K562 (cell line): ENCODE data around the gene DNAJC8. TPM values are rescaled to one million over a fixed set of nuclear protein-coding genes. Genes with fewer than 3 reads are reported as not detected.

Experiments used
- BRCA1 ChIP-seq, 2 experiments: fragments of 450-650 bp in 1 of 2; sonication (generic) in 1 of 2; formaldehyde crosslinking in 1 of 2; IDR thresholded peaks; 2 replicates each; pipeline versions ENCODE4 v1.5.0 to v1.6.1; 2017 to 2020; ENCODE audit warnings: mild to moderate bottlenecking in 1 of 2, missing genetic modification reagents in 1 of 2
- FOXP1 ChIP-seq: sonication (generic); formaldehyde crosslinking; IDR thresholded peaks from 2 replicates; pipeline ENCODE4 v1.8.0; 2022; ENCODE audit warnings: mild to moderate bottlenecking, missing genetic modification reagents
- HDGF ChIP-seq: fragments of 450-650 bp; IDR thresholded peaks from 2 replicates; pipeline ENCODE4 v1.6.1; 2016
- HLTF ChIP-seq: fragments of 450-650 bp; IDR thresholded peaks from 2 replicates; pipeline ENCODE4 v1.6.1; 2016
- KAT2B ChIP-seq: IDR thresholded peaks from one replicate; pipeline ENCODE4 v1.6.1; 2012; ENCODE audit warnings: low read depth, mild to moderate bottlenecking, control low read depth, inconsistent platforms, low read length, moderate library complexity
- KDM4B ChIP-seq, 2 experiments: fragments of 450-650 bp in 1 of 2; sonication (generic) in 1 of 2; IDR thresholded peaks; 2 replicates each; pipeline ENCODE4 v1.6.1; 2016 to 2017; ENCODE audit warnings: borderline replicate concordance in 2 of 2, antibody characterized with exemption in 1 of 2, low read depth in 1 of 2, mild to moderate bottlenecking in 1 of 2
- PML ChIP-seq: IDR thresholded peaks from 2 replicates; pipeline ENCODE4 v1.6.1; 2012; ENCODE audit warnings: low read length, inconsistent platforms
- POLR2AphosphoS5 ChIP-seq: IDR thresholded peaks from 2 replicates; pipeline ENCODE4 v1.6.1; 2011; ENCODE audit warnings: mild to moderate bottlenecking, low read depth, low read length, moderate library complexity; ENCODE audit not compliant: control insufficient read depth, insufficient read depth
- SIRT6 ChIP-seq: IDR thresholded peaks from one replicate; pipeline ENCODE4 v1.6.1; 2012; ENCODE audit warnings: low read depth, mild to moderate bottlenecking, control low read depth, inconsistent platforms, low read length, moderate library complexity
- SLC30A9 ChIP-seq: fragments of 250-450 bp; sonication (Bioruptor Pico); IDR thresholded peaks from 2 replicates; pipeline ENCODE4 v1.8.0; 2022; ENCODE audit warnings: mild to moderate bottlenecking, moderate library complexity
- SP1 ChIP-seq: sonication (generic); formaldehyde crosslinking; IDR thresholded peaks from 2 replicates; pipeline ENCODE4 v1.8.1; 2022; ENCODE audit warnings: mild to moderate bottlenecking, missing genetic modification reagents
- TAF9B ChIP-seq: fragments of 450-650 bp; IDR thresholded peaks from 2 replicates; pipeline ENCODE4 v1.6.1; 2018; ENCODE audit warnings: mild to moderate bottlenecking; ENCODE audit not compliant: partially characterized antibody
- WHSC1 ChIP-seq: IDR thresholded peaks from one replicate; pipeline ENCODE4 v1.6.1; 2012; ENCODE audit warnings: low read length, control low read depth, inconsistent platforms
- ZNF146 ChIP-seq: IDR thresholded peaks from one replicate; pipeline ENCODE4 v1.6.1; 2018; ENCODE audit warnings: missing compliant biosample characterization; ENCODE audit not compliant: unreplicated experiment
- polyA plus RNA-seq, 8 experiments: library from polyadenylated mRNA; depleted of rRNA in 4 of 8; stranded (reverse) in 5 of 8; unstranded in 3 of 8; fragments of >200 nt; fragmentation: Nextera tagmentation in 2 of 8; fragmentation: Illumina TruSeq in 1 of 8; extraction: Ambion mirVana in 2 of 8; extraction: Trizol in 1 of 8; gene quantifications; 2 replicates each; pipeline versions ENCODE4 v1.2.1 to v1.2.3, GENCODE V29; 2011 to 2014; ENCODE audit warnings: inconsistent platforms in 1 of 8, missing spikeins in 1 of 8
- total RNA-seq, 7 experiments: library from RNA; depleted of rRNA in 6 of 7; stranded (reverse); fragments of >200 nt in 6 of 7; fragmentation: Illumina TruSeq in 2 of 7; extraction: Trizol in 2 of 7; gene quantifications; 2 replicates each; pipeline versions ENCODE4 v1.2.1 to v1.2.3, GENCODE V29; 2011 to 2021; ENCODE audit warnings: low replicate concordance in 1 of 7
- TF ChIP-seq, protein P1 (sequence below): fragments of 250-450 bp; sonication (Bioruptor Pico); IDR thresholded peaks from 2 replicates; pipeline ENCODE4 v1.5.1; 2021; ENCODE audit warnings: mild to moderate bottlenecking
- TF ChIP-seq, protein P2 (sequence below): sonication (generic); formaldehyde crosslinking; IDR thresholded peaks from 2 replicates; pipeline ENCODE4 v1.8.1; 2022; ENCODE audit warnings: missing genetic modification reagents
- TF ChIP-seq, protein P3 (sequence below): fragments of 450-650 bp; formaldehyde crosslinking; IDR thresholded peaks from 2 replicates; pipeline ENCODE4 v1.4.0; 2020; ENCODE audit warnings: mild to moderate bottlenecking, moderate library complexity
- TF ChIP-seq, protein P4 (sequence below): sonication (generic); formaldehyde crosslinking; IDR thresholded peaks from 2 replicates; pipeline ENCODE4 v1.4.0; 2020; ENCODE audit warnings: mild to moderate bottlenecking, missing genetic modification reagents
- TF ChIP-seq, protein P5 (sequence below), 2 experiments: IDR thresholded peaks; 2 replicates each; pipeline ENCODE4 v1.6.1; 2011; ENCODE audit warnings: borderline replicate concordance in 1 of 2, control low read depth in 1 of 2, low read depth in 1 of 2, low read length in 1 of 2, mild to moderate bottlenecking in 1 of 2, mixed read lengths in 1 of 2, moderate library complexity in 1 of 2; ENCODE audit not compliant: insufficient read depth in 1 of 2, insufficient read length in 1 of 2, poor library complexity in 1 of 2, severe bottlenecking in 1 of 2; ENCODE audit errors: extremely low read depth in 1 of 2

DNAJC8 gene
- total and polyA plus RNA-seq, 9 of the 15 experiments (the other 6 are each of a cell fraction or from before 2014, with no cell fraction given) = 143 to 508 (median 209) TPM

DNA sequence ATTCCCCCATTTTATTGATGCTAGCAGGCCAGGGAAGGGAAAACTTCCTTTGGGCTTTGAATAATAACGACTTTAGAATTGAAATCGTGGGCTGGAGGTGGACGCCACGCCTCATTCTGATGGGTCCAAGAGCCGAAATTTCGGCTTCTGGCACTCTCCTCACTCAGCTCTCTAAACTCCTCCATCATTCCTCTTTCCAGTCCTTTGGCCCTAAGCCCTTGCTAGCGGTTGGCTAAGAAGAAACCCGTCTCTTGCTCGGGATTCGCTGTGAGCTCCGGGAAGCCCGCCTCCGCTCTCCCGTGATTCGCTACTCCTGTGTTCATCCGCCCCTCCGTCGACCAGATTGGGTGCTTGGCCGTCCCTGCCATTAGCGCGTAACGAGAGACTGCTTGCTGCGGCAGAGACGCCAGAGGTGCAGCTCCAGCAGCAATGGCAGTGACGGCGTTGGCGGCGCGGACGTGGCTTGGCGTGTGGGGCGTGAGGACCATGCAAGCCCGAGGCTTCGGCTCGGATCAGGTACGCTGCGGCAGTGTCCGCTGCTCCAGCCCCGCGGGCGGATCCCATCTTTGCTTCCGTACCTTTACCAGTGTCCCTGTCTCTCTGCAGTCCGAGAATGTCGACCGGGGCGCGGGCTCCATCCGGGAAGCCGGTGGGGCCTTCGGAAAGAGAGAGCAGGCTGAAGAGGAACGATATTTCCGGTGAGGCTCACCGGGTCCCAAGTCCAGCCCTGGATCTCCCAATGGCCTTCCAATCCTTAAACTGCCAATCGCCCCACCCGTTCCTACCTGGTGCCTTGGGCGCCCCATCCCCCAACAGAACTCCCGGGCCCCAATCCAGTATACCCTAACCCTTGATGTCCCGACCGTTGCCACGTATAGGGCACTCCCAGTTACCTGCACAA lies 3.2 kb upstream of the DNAJC8 start, which contains the start of gene ATP5IF1 (continued):
- TF ChIP-seq, protein P1, sequence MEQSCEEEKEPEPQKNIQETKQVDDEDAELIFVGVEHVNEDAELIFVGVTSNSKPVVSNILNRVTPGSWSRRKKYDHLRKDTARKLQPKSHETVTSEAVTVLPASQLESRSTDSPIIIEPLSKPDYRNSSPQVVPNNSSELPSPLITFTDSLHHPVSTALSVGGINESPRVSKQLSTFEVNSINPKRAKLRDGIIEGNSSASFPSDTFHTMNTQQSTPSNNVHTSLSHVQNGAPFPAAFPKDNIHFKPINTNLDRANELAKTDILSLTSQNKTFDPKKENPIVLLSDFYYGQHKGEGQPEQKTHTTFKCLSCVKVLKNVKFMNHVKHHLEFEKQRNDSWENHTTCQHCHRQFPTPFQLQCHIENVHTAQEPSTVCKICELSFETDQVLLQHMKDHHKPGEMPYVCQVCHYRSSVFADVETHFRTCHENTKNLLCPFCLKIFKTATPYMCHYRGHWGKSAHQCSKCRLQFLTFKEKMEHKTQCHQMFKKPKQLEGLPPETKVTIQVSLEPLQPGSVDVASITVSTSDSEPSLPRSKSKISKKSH = no peak
- TF ChIP-seq KDM4B (IDR thresholded peaks at IDR 0.05; ENCODE audit: borderline replicate concordance in 2 of 2, low read depth in 1 of 2) (0 out of 4 replicates have a peak, but pooled peaks of 1 of the 2 experiments have one; percentile 15), SP1 (peak; percentile 73), FOXP1 (CRISPR knock-in tag) (peak; percentile 83; the same call in 1 of the 2 replicates), WHSC1 (no peak), KAT2B (no peak), BRCA1 (IDR thresholded peaks at IDR 0.05) (no peak), BRCA1 (CRISPR knock-in tag; IDR thresholded peaks at IDR 0.05) (0 out of 2 replicates have a peak, but pooled peaks have one; percentile 86), PML (peak; percentile 90), TAF9B (peak; percentile 89), SIRT6 (no peak), POLR2AphosphoS5 (peak; percentile 91), HDGF (no peak), SLC30A9 (CRISPR knock-in tag) (no peak), ZNF146 (CRISPR knock-in tag) (no peak), HLTF (no peak)
- TF ChIP-seq, protein P2, sequence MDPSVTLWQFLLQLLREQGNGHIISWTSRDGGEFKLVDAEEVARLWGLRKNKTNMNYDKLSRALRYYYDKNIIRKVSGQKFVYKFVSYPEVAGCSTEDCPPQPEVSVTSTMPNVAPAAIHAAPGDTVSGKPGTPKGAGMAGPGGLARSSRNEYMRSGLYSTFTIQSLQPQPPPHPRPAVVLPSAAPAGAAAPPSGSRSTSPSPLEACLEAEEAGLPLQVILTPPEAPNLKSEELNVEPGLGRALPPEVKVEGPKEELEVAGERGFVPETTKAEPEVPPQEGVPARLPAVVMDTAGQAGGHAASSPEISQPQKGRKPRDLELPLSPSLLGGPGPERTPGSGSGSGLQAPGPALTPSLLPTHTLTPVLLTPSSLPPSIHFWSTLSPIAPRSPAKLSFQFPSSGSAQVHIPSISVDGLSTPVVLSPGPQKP (CRISPR knock-in tag) = no peak
- TF ChIP-seq, protein P3, sequence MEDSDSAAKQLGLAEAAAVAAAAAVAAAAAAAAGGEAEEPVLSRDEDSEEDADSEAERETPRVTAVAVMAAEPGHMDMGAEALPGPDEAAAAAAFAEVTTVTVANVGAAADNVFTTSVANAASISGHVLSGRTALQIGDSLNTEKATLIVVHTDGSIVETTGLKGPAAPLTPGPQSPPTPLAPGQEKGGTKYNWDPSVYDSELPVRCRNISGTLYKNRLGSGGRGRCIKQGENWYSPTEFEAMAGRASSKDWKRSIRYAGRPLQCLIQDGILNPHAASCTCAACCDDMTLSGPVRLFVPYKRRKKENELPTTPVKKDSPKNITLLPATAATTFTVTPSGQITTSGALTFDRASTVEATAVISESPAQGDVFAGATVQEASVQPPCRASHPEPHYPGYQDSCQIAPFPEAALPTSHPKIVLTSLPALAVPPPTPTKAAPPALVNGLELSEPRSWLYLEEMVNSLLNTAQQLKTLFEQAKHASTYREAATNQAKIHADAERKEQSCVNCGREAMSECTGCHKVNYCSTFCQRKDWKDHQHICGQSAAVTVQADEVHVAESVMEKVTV = no peak
- TF ChIP-seq, protein P4, sequence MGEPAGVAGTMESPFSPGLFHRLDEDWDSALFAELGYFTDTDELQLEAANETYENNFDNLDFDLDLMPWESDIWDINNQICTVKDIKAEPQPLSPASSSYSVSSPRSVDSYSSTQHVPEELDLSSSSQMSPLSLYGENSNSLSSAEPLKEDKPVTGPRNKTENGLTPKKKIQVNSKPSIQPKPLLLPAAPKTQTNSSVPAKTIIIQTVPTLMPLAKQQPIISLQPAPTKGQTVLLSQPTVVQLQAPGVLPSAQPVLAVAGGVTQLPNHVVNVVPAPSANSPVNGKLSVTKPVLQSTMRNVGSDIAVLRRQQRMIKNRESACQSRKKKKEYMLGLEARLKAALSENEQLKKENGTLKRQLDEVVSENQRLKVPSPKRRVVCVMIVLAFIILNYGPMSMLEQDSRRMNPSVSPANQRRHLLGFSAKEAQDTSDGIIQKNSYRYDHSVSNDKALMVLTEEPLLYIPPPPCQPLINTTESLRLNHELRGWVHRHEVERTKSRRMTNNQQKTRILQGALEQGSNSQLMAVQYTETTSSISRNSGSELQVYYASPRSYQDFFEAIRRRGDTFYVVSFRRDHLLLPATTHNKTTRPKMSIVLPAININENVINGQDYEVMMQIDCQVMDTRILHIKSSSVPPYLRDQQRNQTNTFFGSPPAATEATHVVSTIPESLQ (CRISPR knock-in tag) = peak; percentile 90
- TF ChIP-seq, protein P5, sequence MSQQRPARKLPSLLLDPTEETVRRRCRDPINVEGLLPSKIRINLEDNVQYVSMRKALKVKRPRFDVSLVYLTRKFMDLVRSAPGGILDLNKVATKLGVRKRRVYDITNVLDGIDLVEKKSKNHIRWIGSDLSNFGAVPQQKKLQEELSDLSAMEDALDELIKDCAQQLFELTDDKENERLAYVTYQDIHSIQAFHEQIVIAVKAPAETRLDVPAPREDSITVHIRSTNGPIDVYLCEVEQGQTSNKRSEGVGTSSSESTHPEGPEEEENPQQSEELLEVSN (IDR thresholded peaks at IDR 0.05; ENCODE audit: borderline replicate concordance in 1 of 2, extremely low read depth in 1 of 2, insufficient read depth in 1 of 2, insufficient read length in 1 of 2, low read depth in 1 of 2, low read length in 1 of 2, poor library complexity in 1 of 2, severe bottlenecking in 1 of 2) = peak; percentile 48 to 58
